OCI-LY7 (cell line): ENCODE results near the gene CEP290. TPM values are rescaled to one million over a fixed set of nuclear protein-coding genes. Genes with fewer than 3 reads are reported as not detected.
"Not testable (repeated sequence)": the region's sequence is repeated elsewhere in the genome, so short reads cannot be mapped to it uniquely, and the experiment has no call there.

ENCODE experiments used
- BruUV-seq: library from RNA; stranded (reverse); fragments of 400-500 nt; replicated peaks from 2 replicates; lab custom pipeline; 2021; lab: Mats Ljungman, UMichigan
- CTCF ChIA-PET: fragments of 300-600 bp; sonication (Branson Sonifier 250); formaldehyde crosslinking; loops from one replicate; lab custom pipeline; 2022; ENCODE audit warnings: antibody characterized with exemption; ENCODE audit not compliant: unreplicated experiment; lab: Charles Lee
- POLR2A ChIA-PET: fragments of 300-600 bp; sonication (Branson Sonifier 250); formaldehyde crosslinking; loops from one replicate; lab custom pipeline; 2022; ENCODE audit warnings: antibody characterized with exemption; lab: Charles Lee
- DNase-seq: peaks from one replicate; pipeline ENCODE4 v3.0.0-alpha.2; 2015; ENCODE audit warnings: low spot score
- H2AFZ ChIP-seq: fragments of 200-600 bp; sonication (generic), shearing (Covaris generic); 2 replicates; pipeline ENCODE4 v1.6.1; 2014; ENCODE audit warnings: mild to moderate bottlenecking, antibody characterized with exemption, low read length, moderate library complexity
- H3K27ac ChIP-seq: fragments of 200-600 bp; sonication (generic); 2 replicates; pipeline ENCODE4 v1.5.1; 2014; ENCODE audit warnings: mixed run types, low read depth, mild to moderate bottlenecking, moderate library complexity, low read length, inconsistent platforms; ENCODE audit not compliant: poor library complexity, severe bottlenecking
- H3K36me3 ChIP-seq: fragments of 200-600 bp; sonication (generic); 2 replicates; pipeline ENCODE4 v1.6.1; 2014; ENCODE audit warnings: mild to moderate bottlenecking, antibody characterized with exemption, low read length, moderate library complexity, mixed read lengths; ENCODE audit not compliant: insufficient read depth
- H3K4me1 ChIP-seq: fragments of 200-600 bp; sonication (generic); 2 replicates; pipeline ENCODE4 v1.5.1; 2014; ENCODE audit warnings: mild to moderate bottlenecking, low read length; ENCODE audit not compliant: insufficient read depth, poor library complexity, severe bottlenecking
- H3K4me2 ChIP-seq: fragments of 200-600 bp; sonication (generic); 2 replicates; pipeline ENCODE4 v1.6.1; 2014; ENCODE audit warnings: mild to moderate bottlenecking, low read length
- H3K4me3 ChIP-seq: fragments of 200-600 bp; sonication (generic); 2 replicates; pipeline ENCODE4 v1.5.1; 2014; ENCODE audit warnings: mild to moderate bottlenecking, low read depth, low read length; ENCODE audit not compliant: poor library complexity, severe bottlenecking
- H3K79me2 ChIP-seq: fragments of 200-600 bp; sonication (generic); 2 replicates; pipeline ENCODE4 v1.6.1; 2016; ENCODE audit warnings: low read depth, mild to moderate bottlenecking, low read length, moderate library complexity, mixed read lengths; ENCODE audit not compliant: insufficient read depth
- H3K9me2 ChIP-seq: fragments of 200-600 bp; sonication (generic); 2 replicates; pipeline ENCODE4 v1.6.1; 2016; ENCODE audit warnings: mild to moderate bottlenecking, low read length, mixed read lengths; ENCODE audit not compliant: insufficient read depth
- H3K9me3 ChIP-seq: fragments of 200-600 bp; sonication (generic); 2 replicates; pipeline ENCODE4 v1.6.1; 2014; ENCODE audit warnings: mild to moderate bottlenecking, mixed run types, low read length, mixed read lengths
- H4K20me1 ChIP-seq: fragments of 200-600 bp; sonication (generic); 2 replicates; pipeline ENCODE4 v1.6.1; 2014; ENCODE audit warnings: mild to moderate bottlenecking, antibody characterized with exemption, low read length, moderate library complexity, mixed read lengths; ENCODE audit not compliant: insufficient read depth
- EZH2phosphoT487 ChIP-seq: fragments of 200-600 bp; sonication (generic); IDR thresholded peaks from 2 replicates; pipeline ENCODE4 v1.6.1; 2018; ENCODE audit warnings: low read depth, borderline replicate concordance, mild to moderate bottlenecking, mixed run types, antibody characterized with exemption, low read length, moderate library complexity, mixed read lengths
- intact Hi-C: fragments of 100-400 bp; cut with micrococcal nuclease; formaldehyde crosslinking; loops from one replicate; pipeline ENCODE4 v1.10.0; 2022; ENCODE audit not compliant: unreplicated experiment
- total RNA-seq, 2 experiments: library from RNA; depleted of rRNA in 1 of 2; stranded (reverse); fragments of >200 nt in 1 of 2; shearing (Covaris generic) in 1 of 2; gene quantifications; 2 replicates each; pipeline ENCODE4 v1.2.3, GENCODE V29; 2014 to 2022
- TF ChIP-seq, protein P1 (sequence below): fragments of 200-600 bp; sonication (generic); conservative IDR thresholded peaks from 2 replicates; pipeline ENCODE4 v1.5.1; 2014; ENCODE audit warnings: mild to moderate bottlenecking, antibody characterized with exemption, low read length, moderate library complexity, mixed read lengths

The CEP290 gene
- total RNA-seq, 2 experiments from 2014 or later = 12.6 to 22.4 TPM

DNA sequence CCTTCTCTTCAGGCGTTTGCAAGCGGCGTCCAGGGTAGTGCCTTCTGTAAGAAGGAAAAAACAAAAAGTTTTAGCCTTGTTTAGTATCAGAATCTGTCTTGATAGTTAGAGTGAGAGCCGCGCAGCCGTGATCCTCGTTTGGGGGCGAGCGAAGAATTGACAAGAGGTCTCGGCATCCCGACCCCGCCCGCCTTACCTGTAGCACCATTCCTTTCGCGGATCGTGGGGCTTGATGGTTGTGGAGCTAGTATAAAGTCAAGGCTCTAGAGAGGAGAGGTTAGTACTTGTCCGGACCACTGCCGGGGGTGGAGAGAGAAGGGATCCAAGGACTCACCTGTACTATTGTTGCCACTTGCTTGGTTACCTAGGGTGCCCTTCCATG is 713 bp upstream of the CEP290 start:
- peaks cover 33% of the 10 kb centered on the region for H3K4me1 ChIP-seq
- H4K20me1 ChIP-seq = 0 out of 2 replicates have a peak, but pooled peaks cover 4% of the 10 kb centered on the region
- DNase-seq = peak; percentile 24
- H3K9me2 ChIP-seq = no peaks in the 10 kb centered on the region
- peak overlapping the region; percentile 88 for H2AFZ ChIP-seq
- TF ChIP-seq, protein P1, sequence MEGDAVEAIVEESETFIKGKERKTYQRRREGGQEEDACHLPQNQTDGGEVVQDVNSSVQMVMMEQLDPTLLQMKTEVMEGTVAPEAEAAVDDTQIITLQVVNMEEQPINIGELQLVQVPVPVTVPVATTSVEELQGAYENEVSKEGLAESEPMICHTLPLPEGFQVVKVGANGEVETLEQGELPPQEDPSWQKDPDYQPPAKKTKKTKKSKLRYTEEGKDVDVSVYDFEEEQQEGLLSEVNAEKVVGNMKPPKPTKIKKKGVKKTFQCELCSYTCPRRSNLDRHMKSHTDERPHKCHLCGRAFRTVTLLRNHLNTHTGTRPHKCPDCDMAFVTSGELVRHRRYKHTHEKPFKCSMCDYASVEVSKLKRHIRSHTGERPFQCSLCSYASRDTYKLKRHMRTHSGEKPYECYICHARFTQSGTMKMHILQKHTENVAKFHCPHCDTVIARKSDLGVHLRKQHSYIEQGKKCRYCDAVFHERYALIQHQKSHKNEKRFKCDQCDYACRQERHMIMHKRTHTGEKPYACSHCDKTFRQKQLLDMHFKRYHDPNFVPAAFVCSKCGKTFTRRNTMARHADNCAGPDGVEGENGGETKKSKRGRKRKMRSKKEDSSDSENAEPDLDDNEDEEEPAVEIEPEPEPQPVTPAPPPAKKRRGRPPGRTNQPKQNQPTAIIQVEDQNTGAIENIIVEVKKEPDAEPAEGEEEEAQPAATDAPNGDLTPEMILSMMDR = no peak
- TF ChIP-seq EZH2phosphoT487 = no peak
- intact Hi-C loops = loop anchor here (5.0 kb wide), 1 partner anchor 1385 kb away; the partner anchor contains the start of gene POC1B
- CTCF ChIA-PET = no interaction called here
- H3K27ac ChIP-seq = peak overlapping the region; percentile 36
- peak overlapping the region; percentile 65 for H3K4me2 ChIP-seq
- H3K36me3 ChIP-seq = peaks cover 20% of the 10 kb centered on the region
- H3K79me2 ChIP-seq = peaks cover 32% of the 10 kb centered on the region; the same call in 1 of the 2 replicates
- peak overlapping the region; percentile 84 for H3K4me3 ChIP-seq
- POLR2A ChIA-PET = interaction anchor here (0.6 to 1.3 kb wide), 5 partner anchors 10 to 114 kb away, joined by 3 to 4 read pairs (median 3); partner anchors contain the start of gene C12orf50
- TSS peak; percentile 71 for BruUV-seq
- no peaks in the 10 kb centered on the region for H3K9me3 ChIP-seq

DNA sequence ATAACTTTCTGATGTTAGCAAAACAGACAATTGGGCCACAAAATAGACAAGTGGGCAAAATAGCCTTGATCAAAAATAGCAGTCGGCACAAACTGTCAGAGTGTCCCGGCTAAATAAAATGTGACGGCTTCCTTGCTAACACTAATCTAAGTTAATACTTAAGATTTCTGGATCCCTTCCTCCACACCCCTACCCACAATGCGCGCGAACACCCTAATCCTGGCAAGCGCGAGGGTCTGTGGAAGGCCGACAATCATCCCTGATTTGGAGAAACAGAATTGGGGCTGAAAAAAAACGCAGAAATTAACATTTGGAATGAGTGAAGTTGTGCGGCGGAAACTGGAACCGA is 489 bp downstream of the CEP290 start:
- Histone ChIP-seq H3K36me3 (peaks cover 28% of the 10 kb centered on the region), H3K9me2 (no peaks in the 10 kb centered on the region), H3K4me2 (peak overlapping the region; percentile 74), H3K4me1 (peaks cover 33% of the 10 kb centered on the region), H3K27ac (peak overlapping the region; percentile 32), H4K20me1 (0 out of 2 replicates have a peak, but pooled peaks cover 4% of the 10 kb centered on the region), H3K79me2 (peaks cover 26% of the 10 kb centered on the region; the same call in 1 of the 2 replicates), H3K9me3 (no peaks in the 10 kb centered on the region), H2AFZ (peak overlapping the region; percentile 78), H3K4me3 (peak overlapping the region; percentile 84)
- TF ChIP-seq EZH2phosphoT487 = no peak
- TF ChIP-seq, protein P1 = no peak
- TSS peak; percentile 81 for BruUV-seq
- DNase-seq = no peak
- intact Hi-C loops = loop anchor here (2.0 to 5.0 kb wide), 2 partner anchors 107 to 1386 kb away; partner anchors contain the start of gene POC1B
- CTCF ChIA-PET = no interaction called here
- POLR2A ChIA-PET = interaction anchor here (0.6 to 1.2 kb wide), 2 partner anchors 100 to 1394 kb away, joined by 3 read pairs; no protein-coding TSS in a partner anchor

DNA sequence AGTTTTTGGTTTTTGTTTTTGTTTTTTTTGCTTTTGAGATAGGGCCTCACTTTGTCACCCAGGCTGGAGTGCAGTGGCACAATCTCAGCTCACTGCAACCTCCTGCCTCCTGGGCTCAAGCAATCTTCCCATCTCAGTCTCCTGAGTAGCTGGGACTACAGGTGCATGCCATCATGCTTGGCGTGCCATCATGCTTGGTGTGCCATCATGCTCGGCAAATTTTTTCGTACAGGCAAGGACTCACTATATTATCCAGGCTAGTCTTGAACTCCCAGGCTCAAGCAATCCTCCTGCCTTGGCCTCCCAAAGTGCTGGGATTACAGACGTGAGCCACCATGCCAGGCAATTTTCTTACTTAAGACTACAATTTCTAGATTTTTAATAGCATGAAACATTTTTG is 2.2 kb downstream of the CEP290 start:
- DNase-seq, H4K20me1 ChIP-seq, BruUV-seq, H3K9me3 ChIP-seq, H3K4me3 ChIP-seq, H3K4me2 ChIP-seq, H2AFZ ChIP-seq, H3K27ac ChIP-seq, CTCF ChIA-PET, H3K9me2 ChIP-seq: not testable (repeated sequence)
- POLR2A ChIA-PET = interaction anchor here (0.7 to 1.1 kb wide), 2 partner anchors 34 to 41 kb away, joined by 4 read pairs; no protein-coding TSS in a partner anchor
- Histone ChIP-seq H3K4me1 (peaks cover 27% of the 10 kb centered on the region), H3K79me2 (peaks cover 26% of the 10 kb centered on the region; the same call in 1 of the 2 replicates), H3K36me3 (peaks cover 38% of the 10 kb centered on the region)
- intact Hi-C loops = loop anchor here (2.0 to 5.0 kb wide), 2 partner anchors 105 to 1388 kb away; partner anchors contain the start of gene POC1B

DNA sequence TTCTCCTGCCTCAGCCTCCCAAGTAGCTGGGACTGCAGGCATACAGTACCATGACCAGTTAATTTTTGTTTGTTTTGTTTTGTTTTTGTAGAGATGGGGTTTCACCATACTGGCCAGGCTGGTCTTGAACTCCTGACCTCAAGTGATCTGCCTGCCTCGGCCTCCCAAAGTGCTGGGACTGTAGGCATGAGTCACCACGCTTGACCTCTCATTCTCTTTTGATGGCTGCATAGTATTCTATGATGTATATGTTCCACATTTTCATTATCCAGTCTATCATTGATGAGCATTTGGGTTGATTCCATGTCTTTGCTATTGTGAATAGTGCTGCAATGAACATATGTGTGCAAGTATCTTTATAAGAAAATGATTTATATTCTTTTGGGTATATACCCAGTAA is 8.7 kb downstream of the CEP290 start:
- H2AFZ ChIP-seq, intact Hi-C loops, H3K27ac ChIP-seq, BruUV-seq, H4K20me1 ChIP-seq, H3K9me3 ChIP-seq, H3K9me2 ChIP-seq, CTCF ChIA-PET, H3K4me3 ChIP-seq, H3K4me2 ChIP-seq, H3K79me2 ChIP-seq, DNase-seq, H3K4me1 ChIP-seq: not testable (repeated sequence)
- peaks cover 48% of the 10 kb centered on the region for H3K36me3 ChIP-seq
- POLR2A ChIA-PET = interaction anchor here (0.6 to 1.6 kb wide), 3 partner anchors 54 to 439 kb away, joined by 3 to 5 read pairs (median 4); no protein-coding TSS in a partner anchor
